Left ventricle myocardium superior (tissue), 1 donor: ENCODE measurements around the gene LETM1. TPM values are rescaled to one million over a fixed set of nuclear protein-coding genes. Genes with fewer than 3 reads are reported as not detected.

Experiments
- ATAC-seq: fragments of 200-7000 bp; cut with Tn5 transposase; one replicate; pipeline ENCODE4 v1.9.1; 2020; ENCODE audit warnings: mild to moderate bottlenecking, moderate library complexity
- DNase-seq: peaks from one replicate; pipeline ENCODE4 v3.0.0-alpha.2; 2020
- intact Hi-C: fragments of 100-400 bp; cut with micrococcal nuclease; formaldehyde crosslinking; loops from one replicate; pipeline ENCODE4 v1.11.0; 2022
- total RNA-seq: library from RNA; stranded (reverse); fragmentation: NEBNext Ultra II Directional; extraction: Animal tissue kit (Norgen Biotek cat#: 25700); gene quantifications from one replicate; pipeline ENCODE4 v1.2.1, GENCODE V29; 2021
- donor health status: DM: no; HTN: yes; CAD: no; lungs with severe emphysema.

LETM1 gene
- total RNA-seq, 1 donor from 2014 or later, result 46.2 TPM

DNA sequence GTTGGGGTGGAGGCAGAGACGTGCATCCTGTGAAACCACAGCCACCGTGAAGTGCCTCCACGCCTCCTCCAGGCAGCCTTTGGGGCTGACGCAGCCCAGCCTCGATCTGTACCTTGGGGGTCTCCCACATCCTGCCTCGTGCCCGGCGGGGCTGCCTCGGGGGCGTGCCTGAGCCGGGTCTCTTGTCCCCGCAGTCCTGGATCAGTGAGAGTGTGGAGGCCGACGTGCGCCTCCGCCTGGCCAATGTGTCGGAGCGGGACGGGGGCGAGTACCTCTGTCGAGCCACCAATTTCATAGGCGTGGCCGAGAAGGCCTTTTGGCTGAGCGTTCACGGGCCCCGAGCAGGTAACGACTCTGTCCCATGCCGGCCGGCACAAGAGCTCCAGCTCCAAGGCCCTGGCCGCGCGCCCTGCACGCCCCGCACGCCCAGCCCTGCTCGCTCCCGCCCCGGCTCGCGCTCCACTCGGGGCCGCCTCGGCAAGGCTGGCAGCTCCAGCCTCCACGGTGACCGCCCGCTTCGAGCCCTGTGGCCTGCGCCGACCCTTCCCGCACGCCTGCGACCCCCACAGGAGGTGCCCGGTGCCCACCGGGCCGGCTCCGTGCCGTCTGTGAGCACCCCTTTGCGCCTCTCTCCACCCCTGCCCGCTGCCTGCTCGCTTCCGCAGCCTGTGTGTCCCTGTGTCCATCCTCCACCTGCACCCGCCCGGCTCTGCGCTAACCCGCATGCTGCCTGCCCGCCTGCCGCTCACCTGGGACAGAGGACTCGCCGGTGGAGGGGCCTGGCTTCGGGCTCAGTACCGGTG lies 53.0 kb downstream of the LETM1 start:
- DNase-seq (no peak), ATAC-seq (no peak)
- intact Hi-C loops, result no loop called here

GRCh38 chr4:1802151-1802715 lies 53.7 kb downstream of the LETM1 start:
- intact Hi-C loops, result no loop called here
- ATAC-seq (peak; percentile 52), DNase-seq (peak; percentile 57)

GRCh38 chr4:1801286-1801958 lies 54.5 kb downstream of the LETM1 start:
- no peak for ATAC-seq
- DNase-seq, result no peak
- intact Hi-C loops, result no loop called here

DNA sequence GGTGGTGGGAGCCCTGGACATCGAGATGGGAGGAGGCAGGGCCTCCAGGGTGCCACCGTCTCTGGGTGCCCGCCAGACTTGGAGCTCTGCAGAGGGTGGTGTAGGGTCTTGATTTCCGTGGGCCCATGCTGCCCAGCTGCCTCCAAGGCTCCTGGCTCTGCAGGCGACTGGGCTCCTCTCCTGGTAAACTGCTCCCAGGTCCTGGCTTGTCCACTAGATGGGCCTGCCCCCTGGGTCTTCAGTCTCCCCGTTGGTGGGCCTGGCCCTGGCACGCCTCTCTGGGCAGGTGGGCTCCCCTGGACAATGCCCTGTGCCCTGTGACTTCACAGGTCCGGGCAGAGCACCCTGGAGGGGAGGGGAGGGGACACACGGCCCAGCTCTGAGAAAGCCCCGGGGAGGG lies 55.2 kb downstream of the LETM1 start:
- DNase-seq (no peak), ATAC-seq (no peak)
- intact Hi-C loops, result no loop called here

DNA sequence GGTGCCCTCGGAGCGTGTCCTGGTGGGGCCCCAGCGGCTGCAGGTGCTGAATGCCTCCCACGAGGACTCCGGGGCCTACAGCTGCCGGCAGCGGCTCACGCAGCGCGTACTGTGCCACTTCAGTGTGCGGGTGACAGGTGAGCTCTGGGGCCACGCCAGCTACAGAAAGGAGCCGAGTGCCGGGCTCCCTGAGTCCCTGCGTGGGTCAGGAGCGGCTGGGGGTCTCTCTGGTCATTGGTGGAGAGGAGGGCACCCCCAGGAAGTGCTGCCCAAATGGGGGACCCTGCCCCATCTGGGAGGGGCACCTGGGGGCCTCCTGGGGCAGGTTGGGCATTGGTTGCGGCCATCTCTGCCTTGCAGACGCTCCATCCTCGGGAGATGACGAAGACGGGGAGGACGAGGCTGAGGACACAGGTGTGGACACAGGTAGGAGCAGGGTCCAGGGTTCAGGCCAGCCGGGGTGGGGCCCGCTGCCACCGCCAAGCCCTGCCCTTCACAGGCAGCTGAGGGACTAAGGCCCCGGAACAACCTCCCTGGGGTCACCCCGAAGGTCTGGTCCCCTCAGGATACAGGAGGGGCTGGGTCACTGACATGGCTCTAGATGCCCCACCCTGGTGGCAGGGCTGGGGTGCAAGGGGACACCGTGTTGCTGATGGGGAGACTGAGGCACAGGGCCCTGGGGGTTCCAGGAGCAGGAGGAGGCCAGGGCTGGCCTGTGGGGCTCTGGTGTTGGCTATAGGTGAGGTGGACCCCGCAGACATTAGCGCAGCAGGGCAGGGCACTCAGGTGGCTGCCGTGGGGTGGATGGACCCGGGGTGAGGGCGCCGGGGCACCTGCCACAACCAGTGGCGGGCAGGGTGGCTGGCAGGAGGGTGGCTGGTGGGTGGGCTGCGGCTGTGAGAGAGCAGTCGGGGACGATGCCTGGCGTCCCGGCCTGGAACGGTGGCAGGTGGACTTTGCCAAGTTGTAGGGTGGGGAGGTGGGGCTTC lies 56.3 kb downstream of the LETM1 start:
- intact Hi-C loops, result no loop called here
- ATAC-seq (no peak), DNase-seq (no peak)

- intact Hi-C loops, result no loop called here
- no peak for DNase-seq
- no peak for ATAC-seq
These were observed 57.2 kb downstream of the LETM1 start for GRCh38 chr4:1798580-1799386.

DNA sequence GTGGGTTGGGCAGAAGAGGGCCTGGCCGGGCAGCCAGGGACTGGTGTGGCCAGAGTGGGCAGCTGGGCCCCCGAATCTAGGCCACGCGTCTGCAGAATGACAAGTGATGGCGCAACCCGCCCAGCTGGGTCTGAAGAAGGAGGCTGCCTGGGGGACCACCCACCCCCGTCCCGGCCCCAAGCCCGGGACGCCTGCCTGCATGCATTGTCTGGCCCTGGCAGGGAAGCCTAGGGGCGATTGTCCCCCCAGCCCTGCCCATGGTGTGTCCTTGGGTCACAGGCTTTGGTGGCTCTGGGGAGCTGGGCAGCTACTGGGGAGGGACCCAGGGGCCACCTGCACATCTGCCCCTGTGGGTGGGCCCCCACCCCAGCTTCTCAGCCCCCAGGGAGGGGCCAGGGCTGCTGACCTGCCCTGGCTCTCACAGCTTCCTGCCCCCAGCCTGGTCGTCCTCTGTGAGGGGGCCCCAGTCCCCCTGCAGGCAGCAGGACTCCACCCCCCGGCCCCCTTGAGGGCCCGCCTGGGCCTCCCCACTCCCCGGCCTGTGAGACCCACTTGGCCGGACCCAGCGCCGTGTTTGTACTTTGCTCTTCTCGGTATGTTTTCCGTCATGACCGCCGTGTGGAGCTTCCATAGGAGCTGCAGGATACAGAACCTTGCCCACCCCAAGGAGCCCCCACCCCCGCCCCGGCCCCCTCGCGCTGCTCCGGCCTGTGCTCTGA lies 57.9 kb downstream of the LETM1 start:
- intact Hi-C loops, result no loop called here
- DNase-seq (no peak), ATAC-seq (no peak)

DNA sequence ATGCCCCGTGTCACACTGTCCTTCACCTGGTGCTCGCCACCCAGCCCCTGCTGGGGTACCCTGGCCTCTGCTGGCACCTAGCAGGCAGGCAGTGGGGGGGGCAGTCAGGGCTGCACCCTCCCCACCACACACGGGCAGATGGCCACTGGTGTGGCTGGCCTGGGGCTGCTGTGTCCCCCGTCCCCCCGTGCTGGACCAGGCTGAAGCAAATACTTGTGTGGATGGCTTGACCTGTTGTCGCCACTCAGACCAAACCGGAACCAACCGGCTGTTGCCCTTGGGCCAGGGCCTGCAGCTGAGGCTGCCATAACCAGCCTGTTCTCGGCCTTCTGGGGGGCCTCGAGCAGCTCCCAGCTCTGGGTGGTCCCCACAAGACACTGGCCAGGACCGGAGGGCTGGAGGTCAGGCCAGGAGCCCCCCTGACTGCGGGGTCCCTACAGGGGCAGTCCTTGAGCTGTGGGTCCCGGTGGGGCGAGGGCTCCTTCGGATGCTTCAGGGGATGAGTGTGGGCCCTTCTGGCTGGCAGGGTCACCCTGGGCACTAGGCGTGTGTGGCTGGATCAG lies 58.6 kb downstream of the LETM1 start:
- no peak for DNase-seq
- ATAC-seq, result no peak
- intact Hi-C loops, result no loop called here

GRCh38 chr4:1796486-1797204 lies 59.3 kb downstream of the LETM1 start:
- DNase-seq, result no peak

DNA sequence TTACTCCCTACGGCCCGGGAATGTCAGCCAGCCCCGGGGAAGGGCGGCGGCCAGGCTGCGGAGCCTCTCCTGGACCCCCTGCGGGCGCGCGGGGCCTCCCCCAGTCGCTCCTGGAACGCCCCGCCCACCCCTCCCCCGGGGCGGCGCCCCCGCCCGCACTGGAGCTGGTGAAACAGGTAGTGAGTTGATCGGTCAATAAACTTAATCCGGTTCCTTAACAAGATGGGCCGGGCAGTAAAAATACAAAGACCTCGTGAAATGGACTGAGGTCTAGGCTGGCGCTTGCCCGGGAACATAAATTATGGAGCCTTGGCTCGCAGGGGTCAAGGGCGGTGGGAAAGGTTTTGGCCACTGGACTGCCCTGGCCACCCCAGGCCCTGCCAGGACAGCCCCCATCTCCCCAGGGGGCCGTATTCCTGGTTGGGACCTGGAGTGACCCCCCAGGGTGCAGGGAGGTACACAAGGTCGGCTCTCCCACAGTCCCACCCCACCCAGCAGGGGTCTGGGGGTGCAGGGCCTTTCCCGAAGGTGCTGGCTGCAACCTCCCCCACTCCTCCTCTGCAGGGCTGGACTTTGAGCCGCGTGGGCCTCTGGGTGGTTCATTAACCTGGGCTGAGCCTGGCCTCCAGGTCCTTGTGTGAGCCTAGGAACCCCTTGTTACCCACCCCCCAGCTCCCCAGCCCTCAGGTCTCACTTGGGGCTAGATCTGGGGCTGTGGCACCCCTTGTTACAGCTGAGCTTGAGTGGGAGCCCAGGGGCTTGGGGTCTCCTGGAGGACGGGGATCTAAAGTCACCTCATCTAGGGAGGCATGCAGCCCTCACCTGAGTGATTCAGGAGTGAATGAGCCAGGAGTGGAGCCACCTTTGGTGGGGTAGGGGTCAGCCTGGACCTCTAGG lies 60.4 kb downstream of the LETM1 start:
- no peak for ATAC-seq
- intact Hi-C loops, result no loop called here
- no peak for DNase-seq

More at GRCh38 chr4:1796486-1797204, 59.3 kb downstream of the LETM1 start:
- no peak for ATAC-seq
- intact Hi-C loops, result no loop called here

GRCh38 chr4:1794809-1795298 lies 61.1 kb downstream of the LETM1 start:
- DNase-seq (no peak), ATAC-seq (no peak)
- intact Hi-C loops, result no loop called here

DNA sequence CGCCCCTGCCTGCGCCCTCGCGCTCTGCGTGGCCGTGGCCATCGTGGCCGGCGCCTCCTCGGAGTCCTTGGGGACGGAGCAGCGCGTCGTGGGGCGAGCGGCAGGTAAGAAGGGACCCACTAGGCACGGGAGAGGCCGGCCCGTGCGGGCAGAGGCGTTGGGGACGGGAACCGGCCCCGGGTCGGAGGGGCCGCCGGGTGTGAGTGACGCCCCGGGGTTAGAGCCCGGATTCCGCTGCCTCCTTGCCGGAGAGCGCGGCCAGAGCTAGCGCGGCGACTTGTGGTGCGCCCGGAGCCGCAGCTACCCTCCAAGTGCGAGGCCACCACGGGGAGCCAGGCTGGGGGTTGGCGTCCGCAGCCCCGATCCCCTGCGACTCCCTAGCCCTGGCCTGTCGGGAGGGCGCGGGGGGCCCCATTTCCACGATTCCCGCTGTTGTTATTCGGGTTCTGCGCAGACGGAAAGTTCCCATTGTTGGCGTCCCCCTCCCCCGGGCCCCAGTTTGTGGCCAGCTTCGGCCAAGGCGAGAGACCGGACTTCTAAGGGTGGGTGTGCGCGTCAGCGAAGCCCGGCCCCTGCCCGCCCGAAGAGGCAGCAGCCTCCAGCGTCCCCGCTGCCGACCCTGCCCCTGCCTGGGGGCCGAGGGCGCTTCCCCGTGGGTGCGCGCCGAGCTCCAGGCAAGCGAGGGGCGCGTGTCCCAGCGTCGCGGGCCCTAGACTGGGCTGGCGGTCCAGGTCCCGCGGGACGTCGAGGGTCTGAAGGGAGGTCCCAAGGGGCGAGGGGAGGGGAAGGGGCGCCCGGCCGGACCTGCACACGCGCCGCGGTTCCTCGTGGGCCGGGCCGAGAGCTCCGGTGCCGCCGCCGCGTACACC lies 61.8 kb downstream of the LETM1 start:
- intact Hi-C loops, result no loop called here
- ATAC-seq (no peak), DNase-seq (no peak)

DNA sequence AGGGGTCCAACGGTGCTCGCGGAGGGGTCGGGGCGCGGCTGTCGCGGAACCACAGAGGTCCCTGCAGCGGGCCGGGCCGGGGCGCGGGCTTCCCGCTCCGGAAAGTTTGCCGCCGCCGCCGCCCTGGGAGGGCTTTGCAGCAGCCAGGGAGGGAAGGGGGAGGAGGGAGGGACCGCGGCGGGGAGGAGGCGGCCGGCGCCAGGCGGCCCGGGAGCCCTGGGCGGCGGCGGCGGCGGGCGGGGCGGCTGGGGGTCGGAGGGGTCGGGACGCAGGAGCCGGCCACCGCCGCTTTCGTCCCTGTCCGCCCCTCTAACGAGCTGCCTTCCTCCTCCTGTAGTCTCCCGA lies 62.5 kb downstream of the LETM1 start:
- peak; percentile 42 for ATAC-seq
- intact Hi-C loops, result no loop called here
- peak; percentile 66 for DNase-seq

DNA sequence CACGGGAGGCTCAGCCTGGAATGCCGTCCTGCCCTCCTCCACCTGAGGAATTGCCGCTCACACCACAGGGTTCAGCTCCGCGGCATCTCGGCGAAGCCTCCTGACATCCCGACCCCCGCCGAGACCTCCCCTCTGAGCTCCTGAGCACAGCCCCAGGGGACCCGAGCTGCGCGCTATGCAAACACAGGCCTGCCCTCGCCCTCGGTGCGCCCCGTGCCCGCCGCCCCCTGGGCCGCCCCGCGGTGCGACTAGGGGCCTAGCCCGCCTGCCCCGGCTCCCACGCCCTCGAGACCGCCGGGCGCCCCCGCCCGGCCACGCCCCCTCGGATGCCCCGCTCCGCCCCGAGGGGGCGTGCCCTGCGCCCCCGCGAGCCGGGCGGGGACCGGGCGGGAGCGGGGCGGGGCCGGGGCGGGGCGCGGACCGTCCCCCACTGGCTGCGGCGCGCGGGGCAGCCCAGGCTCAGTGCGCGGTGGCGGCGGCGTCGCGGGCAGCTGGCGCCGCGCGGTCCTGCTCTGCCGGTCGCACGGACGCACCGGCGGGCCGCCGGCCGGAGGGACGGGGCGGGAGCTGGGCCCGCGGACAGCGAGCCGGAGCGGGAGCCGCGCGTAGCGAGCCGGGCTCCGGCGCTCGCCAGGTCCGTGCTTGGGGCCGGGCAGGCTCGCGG lies 63.0 kb downstream of the LETM1 start, which contains the start of gene FGFR3:
FGFR3 (plus strand) TSS at position 462 of the 664 bp plus-strand sequence. CDS start 642 bp downstream, outside the sequence.
- intact Hi-C loops, result no loop called here
- ATAC-seq, result peak; percentile 88

More for the DNA sequence above, 63.0 kb downstream of the LETM1 start, which contains the start of gene FGFR3:
- DNase-seq, result peak; percentile 71
